Esophagus squamous epithelium (tissue), 5 donors: Measurements from ENCODE around the gene CCBE1. TPM values are rescaled to one million over a fixed set of nuclear protein-coding genes. Genes with fewer than 3 reads are reported as not detected.

ENCODE experiments used
- DNase-seq: peaks from one replicate; lab custom pipeline; 2025; lab: John Stamatoyannopoulos, UW
- H3K27ac ChIP-seq, 4 donors: fragments of 200-600 bp; sonication (generic); one replicate each; pipeline ENCODE4 v1.5.1; 2016 to 2019; ENCODE audit warnings: mild to moderate bottlenecking in 1 of 4
- H3K27me3 ChIP-seq, 4 donors: fragments of 200-600 bp; sonication (generic); 1 replicate in 3 of 4; 2 replicates in 1 of 4; pipeline versions ENCODE4 v1.5.1 to v1.6.0; 2017 to 2021; ENCODE audit warnings: antibody characterized with exemption in 1 of 4
- H3K36me3 ChIP-seq, 3 donors: fragments of 200-600 bp; sonication (generic); one replicate each; pipeline ENCODE4 v1.5.1; 2016 to 2019
- H3K4me1 ChIP-seq, 3 donors: fragments of 200-600 bp; sonication (generic); one replicate each; pipeline ENCODE4 v1.5.1; 2017 to 2019
- H3K4me3 ChIP-seq, 4 donors: fragments of 200-600 bp; sonication (generic); 1 replicate in 3 of 4; 2 replicates in 1 of 4; pipeline ENCODE4 v1.5.1; 2016 to 2019; ENCODE audit warnings: mild to moderate bottlenecking in 2 of 4, moderate library complexity in 1 of 4
- H3K9me3 ChIP-seq, 3 donors: fragments of 200-600 bp; sonication (generic); one replicate each; pipeline ENCODE4 v1.5.1; 2016 to 2019
- CTCF ChIP-seq, 6 experiments: fragments of 450-650 bp in 4 of 6; fragments of 200-600 bp in 2 of 6; sonication (generic) in 2 of 6; IDR thresholded peaks; one replicate each; pipeline ENCODE4 v1.5.1; 2016 to 2019; ENCODE audit warnings: antibody characterized with exemption in 6 of 6, mild to moderate bottlenecking in 4 of 6, moderate library complexity in 4 of 6
- POLR2A ChIP-seq, 4 donors: fragments of 450-650 bp; IDR thresholded peaks; one replicate each; pipeline ENCODE4 v1.6.1; 2017; ENCODE audit warnings: antibody characterized with exemption in 4 of 4, mild to moderate bottlenecking in 4 of 4, moderate library complexity in 3 of 4
- WGBS, 2 donors: methylation state at CpG; one replicate each; pipeline ENCODE4 v1.1.5; 2018; 5-methylcytosine and 5-hydroxymethylcytosine counted together
- intact Hi-C: fragments of 100-400 bp; cut with DNase I; formaldehyde crosslinking; loops from one replicate; pipeline ENCODE4 v1.15.0; 2022
- total RNA-seq, 4 donors: library from RNA; depleted of rRNA; stranded (reverse); fragments of >200 nt; gene quantifications; one replicate each; pipeline ENCODE4 v1.1.0, GENCODE V29; 2016
- donor health status: DM: yes; HTN: yes; CAD: no.

Gene CCBE1
- total RNA-seq, 4 donors from 2014 or later, result 0.34 to 4.6 (median 1.3) TPM

DNA sequence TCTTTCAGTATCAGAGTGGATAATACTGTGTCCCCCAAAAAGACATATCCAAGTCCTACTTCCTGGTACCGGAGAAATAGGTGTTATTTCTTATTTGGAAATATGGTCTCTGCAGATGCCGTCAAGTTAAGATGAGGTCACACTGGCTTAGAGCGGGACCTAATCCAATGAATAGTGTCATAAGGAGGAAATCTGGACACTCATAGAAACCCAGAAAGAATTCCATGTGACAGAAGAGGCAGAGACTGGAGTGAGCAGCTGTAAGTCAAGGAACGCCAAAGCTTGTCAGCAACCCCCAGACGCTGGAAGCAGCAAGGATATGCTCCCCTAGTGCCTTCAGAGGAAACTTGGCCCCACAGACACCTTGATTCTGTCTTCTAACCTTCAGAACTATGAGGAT lies 69.8 kb downstream of the CCBE1 start:
- intact Hi-C loops, result no loop called here
- H3K9me3 ChIP-seq, result no peaks in the 10 kb centered on the region
- TF ChIP-seq CTCF (IDR thresholded peaks at IDR 0.05) (no peak), POLR2A (IDR thresholded peaks at IDR 0.05) (no peak)
- H3K27ac ChIP-seq, result no peak overlapping the region
- 77 to 85% methylated on average over 5 of the region's 5 CpGs for WGBS, 2 donors
- no peak for DNase-seq
- H3K36me3 ChIP-seq, result no peaks in the 10 kb centered on the region
- H3K27me3 ChIP-seq, result peaks cover 0 to 8% (median 0%) of the 10 kb centered on the region in 4 donors
- H3K4me1 ChIP-seq, result peaks cover 0 to 21% (median 3%) of the 10 kb centered on the region in 3 donors
- H3K4me3 ChIP-seq, result no peak overlapping the region

DNA sequence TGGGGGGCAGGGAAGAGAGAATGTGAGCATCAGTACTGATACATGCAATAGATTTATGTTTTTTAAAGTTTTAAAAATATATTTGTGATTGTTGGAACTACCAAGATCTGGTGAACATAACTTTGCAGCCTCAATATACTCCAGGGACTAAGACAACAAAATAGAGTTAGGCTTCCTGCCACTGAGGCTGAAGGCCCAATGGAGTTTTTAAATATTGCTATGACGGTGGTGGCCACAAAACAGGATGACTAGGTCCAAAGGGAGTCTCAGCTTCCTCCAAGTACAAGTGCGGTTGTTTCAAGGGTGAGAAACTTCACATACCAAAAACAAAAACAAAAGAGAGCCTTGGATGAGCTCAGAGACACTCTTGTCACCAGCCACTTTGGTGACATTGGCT lies 72.9 kb downstream of the CCBE1 start:
- H3K9me3 ChIP-seq, result no peaks in the 10 kb centered on the region
- TF ChIP-seq POLR2A (IDR thresholded peaks at IDR 0.05), result no peak
- no peak for TF ChIP-seq CTCF (IDR thresholded peaks at IDR 0.05)
- WGBS, 2 donors, result 62 to 75% methylated on average over 2 of the region's 2 CpGs
- peaks cover 0 to 18% (median 3%) of the 10 kb centered on the region in 3 donors for H3K4me1 ChIP-seq
- H3K27ac ChIP-seq, result no peak overlapping the region
- no peak for DNase-seq
- no peaks in the 10 kb centered on the region for H3K36me3 ChIP-seq
- intact Hi-C loops, result no loop called here
- peaks cover 0 to 4% (median 0%) of the 10 kb centered on the region in 4 donors for H3K27me3 ChIP-seq
- no peak overlapping the region for H3K4me3 ChIP-seq

- no peak overlapping the region for H3K4me3 ChIP-seq
- WGBS, 2 donors, result 37 to 47% methylated on average over 10 of the region's 10 CpGs
- no peak for DNase-seq
Measured at GRCh38 chr18:59623456-59624368, 73.5 kb downstream of the CCBE1 start.

DNA sequence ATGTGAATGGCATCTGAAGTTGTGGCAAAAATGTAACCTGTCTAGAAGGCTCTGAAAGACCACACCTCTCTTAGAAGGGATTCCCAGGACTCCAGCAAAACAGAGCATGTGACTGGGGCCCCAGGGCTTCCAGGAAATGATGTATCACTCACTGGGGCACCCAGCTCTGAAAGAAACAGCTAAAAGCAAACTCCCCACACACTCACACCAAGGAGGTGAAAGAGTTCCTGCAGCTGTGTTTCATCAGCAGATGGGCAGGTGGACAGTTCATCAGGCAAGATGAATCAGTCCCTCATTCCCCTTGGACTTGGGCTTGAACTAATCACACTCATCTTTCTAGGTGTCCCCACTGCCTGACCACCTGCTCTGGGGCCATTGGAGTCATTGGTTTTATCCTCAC lies 76.2 kb downstream of the CCBE1 start:
- intact Hi-C loops, result no loop called here
- H3K27me3 ChIP-seq, result no peaks in the 10 kb centered on the region
- no peak for DNase-seq
- TF ChIP-seq CTCF (IDR thresholded peaks at IDR 0.05) (no peak), POLR2A (IDR thresholded peaks at IDR 0.05) (no peak)
- H3K27ac ChIP-seq, result no peak overlapping the region
- no peaks in the 10 kb centered on the region for H3K9me3 ChIP-seq
- H3K36me3 ChIP-seq, result no peaks in the 10 kb centered on the region
- H3K4me3 ChIP-seq, result no peak overlapping the region
- peaks cover 0 to 26% (median 3%) of the 10 kb centered on the region in 3 donors for H3K4me1 ChIP-seq

More at GRCh38 chr18:59623456-59624368, 73.5 kb downstream of the CCBE1 start:
- TF ChIP-seq POLR2A (IDR thresholded peaks at IDR 0.05) (no peak), CTCF (IDR thresholded peaks at IDR 0.05) (no peak)
- intact Hi-C loops, result no loop called here
- H3K27ac ChIP-seq, result peak overlapping the region in 2 of 4 donors; percentile 45 to 61
- no peaks in the 10 kb centered on the region for H3K36me3 ChIP-seq
- no peaks in the 10 kb centered on the region for H3K9me3 ChIP-seq
- peaks cover 0 to under 1% (median 0%) of the 10 kb centered on the region in 4 donors for H3K27me3 ChIP-seq
- H3K4me1 ChIP-seq, result peaks cover 0 to 18% (median 3%) of the 10 kb centered on the region in 3 donors

- intact Hi-C loops, result no loop called here
- Histone ChIP-seq H3K4me1 (peaks cover 0 to 26% (median 3%) of the 10 kb centered on the region in 3 donors), H3K27ac (no peak overlapping the region), H3K4me3 (no peak overlapping the region), H3K27me3 (no peaks in the 10 kb centered on the region), H3K36me3 (no peaks in the 10 kb centered on the region), H3K9me3 (no peaks in the 10 kb centered on the region)
- TF ChIP-seq CTCF (IDR thresholded peaks at IDR 0.05) (no peak), POLR2A (IDR thresholded peaks at IDR 0.05) (no peak)
- 56 to 88% methylated on average over 1 of the region's 1 CpG for WGBS, 2 donors
- DNase-seq, result no peak
Measured at GRCh38 chr18:59620381-59620780, 76.8 kb downstream of the CCBE1 start.
